Astrocyte of the spinal cord (primary cell): ENCODE results near the gene ABLIM1.

Experiments
- DNase-seq: peaks from one replicate; pipeline ENCODE4 v3.0.0; 2011; ENCODE audit warnings: low read depth, low spot score
- H3K4me3 ChIP-seq: 2 replicates; pipeline ENCODE4 v1.5.1; 2011; ENCODE audit warnings: low read depth, mild to moderate bottlenecking, low read length, moderate library complexity
- CTCF ChIP-seq: IDR thresholded peaks from 2 replicates; pipeline ENCODE4 v1.5.1; 2012; ENCODE audit warnings: low read depth, mild to moderate bottlenecking, low read length, inconsistent platforms
- in situ Hi-C: cut with HindIII; loops from 2 replicates; pipeline ENCODE4 v1.10.0; 2017; ENCODE audit warnings: low sequenced_read_pairs

ABLIM1 gene

GRCh38 chr10:114600057-114600456, 58.0 kb downstream of the ABLIM1 start:
- H3K4me3 ChIP-seq = no peak overlapping the region
- in situ Hi-C loops = no loop called here
- no peak for DNase-seq
- no peak for TF ChIP-seq CTCF

- TF ChIP-seq CTCF = no peak
- H3K4me3 ChIP-seq = no peak overlapping the region
- no peak for DNase-seq
- in situ Hi-C loops = no loop called here
Measured at GRCh38 chr10:114596793-114597192, 61.3 kb downstream of the ABLIM1 start.

GRCh38 chr10:114593816-114594468, 64.1 kb downstream of the ABLIM1 start:
- no peak overlapping the region for H3K4me3 ChIP-seq
- no peak for DNase-seq
- no peak for TF ChIP-seq CTCF
- in situ Hi-C loops = no loop called here

GRCh38 chr10:114593240-114593792, 64.8 kb downstream of the ABLIM1 start:
- DNase-seq = no peak
- H3K4me3 ChIP-seq = no peak overlapping the region
- in situ Hi-C loops = no loop called here
- no peak for TF ChIP-seq CTCF

GRCh38 chr10:114590993-114591392, 67.1 kb downstream of the ABLIM1 start:
- no peak overlapping the region for H3K4me3 ChIP-seq
- TF ChIP-seq CTCF = no peak
- in situ Hi-C loops = no loop called here
- no peak for DNase-seq

- no peak for TF ChIP-seq CTCF
- DNase-seq = no peak
- no peak overlapping the region for H3K4me3 ChIP-seq
- in situ Hi-C loops = no loop called here
Measured at GRCh38 chr10:114584419-114584818, 73.7 kb downstream of the ABLIM1 start.
